Measurements from ENCODE around the gene AVEN. TPM values are rescaled to one million over a fixed set of nuclear protein-coding genes. Genes with fewer than 3 reads are reported as not detected.

AVEN gene
- total RNA-seq, 1 donor from 2014 or later: 10.4 TPM

DNA sequence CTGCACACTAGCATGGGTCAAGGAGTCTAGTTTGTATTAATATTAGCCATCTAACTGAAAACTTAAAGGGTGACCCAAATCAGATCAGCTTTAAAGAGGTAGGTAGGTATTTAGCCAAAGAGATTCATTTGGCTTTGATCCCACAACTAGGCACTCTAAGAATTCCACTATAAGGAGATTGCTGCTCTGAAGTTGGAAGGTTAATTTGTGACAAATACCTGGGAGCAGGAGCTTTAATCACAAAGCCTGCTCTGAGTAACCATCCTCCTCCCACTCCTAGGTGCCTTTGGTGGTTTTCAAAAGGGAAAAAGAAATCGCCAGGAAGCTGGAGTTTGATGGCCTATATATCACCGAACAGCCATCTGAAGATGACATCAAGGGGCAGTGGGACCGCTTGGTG, 191.0 kb downstream of the AVEN start:
- Mint-ChIP-seq H3K4me1 (ENCODE audit: unreplicated experiment) (no peaks in the 10 kb centered on the region), H3K36me3 (no peaks in the 10 kb centered on the region), H3K9me3 (peaks cover 3% of the 10 kb centered on the region), H3K27ac (no peak overlapping the region), H3K4me3 (no peak overlapping the region), H3K27me3 (no peaks in the 10 kb centered on the region)
- DNase-seq (ENCODE audit: extremely low spot score, unreplicated experiment): no peak
- TF ChIP-seq, protein P1, sequence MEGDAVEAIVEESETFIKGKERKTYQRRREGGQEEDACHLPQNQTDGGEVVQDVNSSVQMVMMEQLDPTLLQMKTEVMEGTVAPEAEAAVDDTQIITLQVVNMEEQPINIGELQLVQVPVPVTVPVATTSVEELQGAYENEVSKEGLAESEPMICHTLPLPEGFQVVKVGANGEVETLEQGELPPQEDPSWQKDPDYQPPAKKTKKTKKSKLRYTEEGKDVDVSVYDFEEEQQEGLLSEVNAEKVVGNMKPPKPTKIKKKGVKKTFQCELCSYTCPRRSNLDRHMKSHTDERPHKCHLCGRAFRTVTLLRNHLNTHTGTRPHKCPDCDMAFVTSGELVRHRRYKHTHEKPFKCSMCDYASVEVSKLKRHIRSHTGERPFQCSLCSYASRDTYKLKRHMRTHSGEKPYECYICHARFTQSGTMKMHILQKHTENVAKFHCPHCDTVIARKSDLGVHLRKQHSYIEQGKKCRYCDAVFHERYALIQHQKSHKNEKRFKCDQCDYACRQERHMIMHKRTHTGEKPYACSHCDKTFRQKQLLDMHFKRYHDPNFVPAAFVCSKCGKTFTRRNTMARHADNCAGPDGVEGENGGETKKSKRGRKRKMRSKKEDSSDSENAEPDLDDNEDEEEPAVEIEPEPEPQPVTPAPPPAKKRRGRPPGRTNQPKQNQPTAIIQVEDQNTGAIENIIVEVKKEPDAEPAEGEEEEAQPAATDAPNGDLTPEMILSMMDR (conservative IDR thresholded peaks at IDR 0.05): no peak

- no peak overlapping the region for H3K4me3 Mint-ChIP-seq
- H3K27ac Mint-ChIP-seq: no peak overlapping the region
- no peaks in the 10 kb centered on the region for H3K9me3 Mint-ChIP-seq
- H3K36me3 Mint-ChIP-seq: no peaks in the 10 kb centered on the region
- H3K4me1 Mint-ChIP-seq (ENCODE audit: unreplicated experiment): no peaks in the 10 kb centered on the region
- TF ChIP-seq, protein P1 (conservative IDR thresholded peaks at IDR 0.05): no peak
- no peak for DNase-seq (ENCODE audit: extremely low spot score, unreplicated experiment)
- H3K27me3 Mint-ChIP-seq: no peaks in the 10 kb centered on the region
Observed at GRCh38 chr15:33846862-33847261, 192.1 kb downstream of the AVEN start.

DNA sequence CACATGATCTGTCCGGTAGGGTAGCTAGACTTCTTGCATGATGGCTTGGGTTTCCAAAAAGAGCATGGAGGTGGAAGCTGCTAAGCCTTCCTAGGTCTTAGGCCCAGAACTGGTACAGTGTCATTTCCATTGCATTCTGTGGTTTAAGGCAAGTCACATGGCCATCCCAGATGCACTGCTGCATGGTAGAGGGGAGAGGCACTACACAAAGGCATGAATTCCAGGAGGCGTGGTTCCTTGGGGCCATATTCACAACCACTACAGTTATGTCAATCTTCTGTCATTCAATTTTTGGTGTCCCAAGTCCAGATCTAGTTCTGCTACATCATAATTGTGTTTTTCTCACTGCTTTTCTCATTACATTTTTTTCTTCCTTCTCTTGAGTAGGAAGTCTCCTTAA, 192.9 kb downstream of the AVEN start:
- Mint-ChIP-seq H3K36me3 (no peaks in the 10 kb centered on the region), H3K4me1 (ENCODE audit: unreplicated experiment) (no peaks in the 10 kb centered on the region), H3K4me3 (no peak overlapping the region), H3K27me3 (no peaks in the 10 kb centered on the region), H3K9me3 (no peaks in the 10 kb centered on the region), H3K27ac (peak overlapping the region; percentile 59)
- DNase-seq (ENCODE audit: extremely low spot score, unreplicated experiment): no peak
- TF ChIP-seq, protein P1 (conservative IDR thresholded peaks at IDR 0.05): no peak

- Mint-ChIP-seq H3K4me3 (no peak overlapping the region), H3K27ac (no peak overlapping the region), H3K9me3 (no peaks in the 10 kb centered on the region), H3K36me3 (no peaks in the 10 kb centered on the region), H3K4me1 (ENCODE audit: unreplicated experiment) (no peaks in the 10 kb centered on the region), H3K27me3 (no peaks in the 10 kb centered on the region)
- TF ChIP-seq, protein P1 (conservative IDR thresholded peaks at IDR 0.05): no peak
- DNase-seq (ENCODE audit: extremely low spot score, unreplicated experiment): no peak
Observed at GRCh38 chr15:33844597-33844996, 194.4 kb downstream of the AVEN start.

DNA sequence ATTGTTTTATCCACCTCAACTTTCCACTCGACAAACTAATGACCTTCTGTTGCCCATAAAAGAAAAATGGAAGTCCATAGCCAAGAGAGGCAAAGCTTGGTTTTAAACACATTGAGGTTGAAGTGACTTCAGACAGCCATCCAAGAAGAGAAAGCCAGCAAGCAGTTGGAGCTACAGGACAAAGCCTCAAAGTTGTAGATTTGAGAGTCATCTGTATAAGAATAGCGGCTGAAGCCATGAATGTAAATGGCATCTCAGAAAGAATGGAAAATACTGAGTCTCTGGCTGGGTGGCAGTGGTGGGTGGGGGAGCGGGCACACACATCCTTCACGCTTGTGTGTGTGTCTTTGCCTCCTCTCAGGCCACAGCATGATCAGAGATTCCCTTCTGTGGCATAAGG, 194.8 kb downstream of the AVEN start:
- no peak overlapping the region for H3K27ac Mint-ChIP-seq
- no peaks in the 10 kb centered on the region for H3K4me1 Mint-ChIP-seq (ENCODE audit: unreplicated experiment)
- no peak overlapping the region for H3K4me3 Mint-ChIP-seq

More for the DNA sequence above, 194.8 kb downstream of the AVEN start:
- no peak for DNase-seq (ENCODE audit: extremely low spot score, unreplicated experiment)
- TF ChIP-seq, protein P1 (conservative IDR thresholded peaks at IDR 0.05): no peak
- Mint-ChIP-seq H3K36me3 (no peaks in the 10 kb centered on the region), H3K27me3 (no peaks in the 10 kb centered on the region), H3K9me3 (no peaks in the 10 kb centered on the region)

Data from type B pancreatic cell (in vitro differentiated cells).